Mammary epithelial cell (primary cell): ENCODE data around the gene TBC1D8B.

ENCODE experiments used
- CTCF ChIP-seq, 2 donors: IDR thresholded peaks in 1 of 2; conservative IDR thresholded peaks in 1 of 2; 2 replicates each; pipeline ENCODE4 v1.5.1; 2011 to 2012; ENCODE audit warnings: inconsistent platforms in 2 of 2, low read length in 2 of 2, mild to moderate bottlenecking in 2 of 2, control low read depth in 1 of 2, low read depth in 1 of 2; ENCODE audit not compliant: insufficient read depth in 1 of 2; ENCODE audit errors: extremely low read depth in 1 of 2
- EZH2 ChIP-seq: IDR thresholded peaks from 2 replicates; pipeline ENCODE4 v1.6.1; 2012; ENCODE audit warnings: low read length, inconsistent platforms, borderline replicate concordance

DNA sequence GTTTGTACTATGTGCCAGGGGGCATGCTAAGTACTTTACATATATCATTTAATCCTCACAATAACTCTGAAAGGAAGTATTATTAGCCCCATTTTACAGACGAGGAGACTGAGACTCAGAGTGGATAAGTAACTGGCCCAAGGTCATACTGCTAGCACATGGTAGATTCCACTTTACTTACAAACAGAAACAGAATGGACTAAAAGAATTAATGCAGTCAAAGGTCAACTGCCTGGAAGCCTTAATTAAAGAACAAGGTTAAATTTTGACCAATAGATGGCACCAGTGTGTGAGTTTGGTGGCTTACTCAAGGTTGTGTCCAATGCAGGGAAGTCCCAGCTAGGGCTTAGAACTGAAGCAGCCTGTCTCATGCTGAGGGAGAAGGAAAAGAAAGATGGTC, 96.0 kb downstream of the TBC1D8B start:
- TF ChIP-seq EZH2 = no peak
- TF ChIP-seq CTCF (conservative IDR thresholded peaks at IDR 0.05 in 1 of 2, IDR thresholded peaks at IDR 0.05 in 1 of 2; ENCODE audit: extremely low read depth in 1 of 2, insufficient read depth in 1 of 2, low read depth in 1 of 2, low read length in 2 of 2) = peak; percentile 54
